CD1c-positive myeloid dendritic cell (primary cell): Measurements from ENCODE around the gene TLL2.

ENCODE experiments used
- DNase-seq: peaks from one replicate; pipeline ENCODE4 v3.0.0-alpha.2; 2016; ENCODE audit errors: extremely low spot score

Gene TLL2

DNA sequence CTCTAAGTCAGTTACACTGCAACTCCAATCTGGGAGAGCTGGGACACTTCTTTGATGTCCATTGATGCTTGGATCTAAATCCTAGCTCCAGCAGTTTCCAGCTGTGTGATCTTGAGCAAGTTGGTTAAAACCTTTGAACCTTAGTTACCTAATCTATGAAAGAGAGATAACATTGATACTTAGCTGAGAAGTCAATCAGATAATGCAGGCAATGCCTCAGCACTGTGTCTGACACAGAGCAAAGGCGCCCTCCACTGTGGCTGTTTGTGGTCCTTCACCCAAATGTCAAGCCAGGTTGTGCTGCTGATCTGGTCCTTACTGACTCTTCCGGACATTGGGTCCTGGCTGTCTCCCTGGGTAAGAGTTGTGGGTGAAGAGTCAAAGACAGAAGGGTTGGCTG lies 189.3 kb downstream of the TLL2 start:
- no peak for DNase-seq

DNA sequence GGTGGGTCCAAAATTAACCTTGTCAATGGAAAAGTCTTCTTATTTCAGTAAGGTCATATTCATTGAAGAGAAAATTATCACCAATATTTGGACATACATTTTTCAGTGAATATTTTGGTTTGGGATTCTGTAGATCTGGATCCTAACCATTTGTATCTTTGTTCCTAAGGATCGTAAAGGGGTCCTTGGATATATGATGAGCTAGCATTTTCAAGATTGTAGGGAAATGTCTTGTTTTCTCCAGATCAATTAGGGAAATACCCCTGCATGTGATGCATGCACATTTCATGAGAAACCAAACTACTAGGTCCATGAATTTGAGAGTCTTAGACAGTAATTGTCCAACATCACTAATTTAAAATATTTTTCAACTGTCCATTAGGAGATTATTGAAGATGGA lies 191.5 kb downstream of the TLL2 start:
- DNase-seq, result no peak

DNA sequence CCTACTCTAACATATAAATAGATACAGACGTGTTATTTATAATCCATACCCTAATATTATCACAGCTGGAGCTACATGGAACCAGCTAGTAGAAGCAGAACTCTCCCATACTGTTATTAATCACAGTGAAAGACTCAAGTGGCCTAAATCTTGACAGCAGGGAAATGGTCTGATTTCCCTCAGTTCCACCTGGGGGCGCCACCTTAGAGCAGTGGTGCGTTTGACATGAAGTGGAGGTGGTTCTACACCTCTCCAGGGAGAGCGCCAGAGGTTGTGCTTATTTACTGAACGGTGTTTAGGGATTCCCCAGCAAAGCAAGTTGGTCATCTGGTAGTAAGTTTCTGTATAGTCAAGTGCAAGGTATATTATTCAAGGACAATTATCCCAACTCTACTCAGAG lies 191.9 kb downstream of the TLL2 start:
- DNase-seq, result no peak

DNA sequence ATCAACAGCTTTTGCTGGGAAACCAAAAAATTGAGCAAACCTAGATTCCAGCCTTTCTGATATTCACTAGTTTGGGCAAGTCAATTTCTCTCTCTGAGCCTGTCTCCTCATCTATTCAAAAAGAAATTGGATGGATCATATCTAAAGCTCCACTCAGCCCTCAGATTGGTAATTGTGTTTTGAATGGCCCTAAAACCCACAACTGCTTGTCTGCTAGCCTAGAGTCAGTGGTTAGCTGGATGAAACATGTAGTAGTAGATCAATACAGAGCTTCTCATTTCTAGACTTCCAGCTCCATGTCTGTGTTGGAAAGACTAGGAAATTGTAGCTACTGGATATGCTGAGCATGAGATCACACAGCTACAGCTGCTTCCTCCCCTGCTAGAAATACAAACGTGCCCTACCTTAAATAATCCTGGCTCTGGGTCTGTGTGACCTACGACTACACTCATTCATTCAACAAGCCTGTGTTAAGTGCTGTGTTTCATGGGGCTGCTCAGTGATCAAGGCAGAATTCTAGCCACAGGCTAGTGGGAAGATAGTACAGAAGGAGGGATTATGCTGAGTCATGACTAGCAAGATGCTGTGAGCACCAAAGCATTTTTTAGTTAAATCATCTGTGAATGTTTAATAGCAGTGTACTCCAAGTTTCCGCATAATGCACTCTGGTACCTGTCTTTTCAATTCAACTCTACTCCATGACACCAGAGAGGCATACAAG lies 193.8 kb downstream of the TLL2 start:
- no peak for DNase-seq

DNA sequence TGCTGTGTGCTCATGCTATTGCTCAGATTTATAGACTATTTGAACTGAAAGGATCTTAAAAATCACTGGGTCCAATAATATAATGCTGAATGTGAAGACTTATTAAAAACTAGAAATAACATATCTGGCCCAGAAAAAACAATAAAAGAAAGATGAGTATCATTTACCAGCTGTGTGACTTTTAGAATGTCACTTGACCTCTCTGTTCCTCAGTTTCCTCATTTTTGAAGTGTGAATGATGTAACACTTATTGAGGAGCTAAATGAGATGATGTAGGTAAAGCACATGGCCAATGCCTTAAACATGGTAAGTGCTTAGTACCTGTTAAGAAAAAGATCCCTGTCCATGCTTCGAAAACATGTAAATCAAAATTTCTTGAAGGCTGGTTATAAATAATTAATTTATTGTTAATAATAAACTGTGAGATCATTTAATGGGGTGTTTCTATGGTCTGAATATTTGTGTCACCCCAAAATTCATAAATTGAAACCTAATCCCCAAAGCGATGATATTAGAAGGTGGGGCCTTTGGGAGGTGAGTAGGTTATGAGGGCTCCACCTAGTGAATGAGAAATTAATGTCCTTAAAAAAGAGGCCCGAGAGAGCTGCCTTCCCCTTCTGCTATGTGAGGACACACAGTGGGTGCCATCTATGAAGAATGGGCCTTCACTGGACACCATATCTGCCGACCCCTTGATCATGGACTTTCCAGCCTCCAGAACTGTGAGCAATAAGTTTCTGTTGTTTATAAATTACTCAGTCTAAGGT lies 196.5 kb downstream of the TLL2 start:
- DNase-seq, result no peak
